NCI-H526 treated with DMSO at 0.1 percent for 48 hours (cell line): ENCODE data around the gene FYCO1.

ENCODE experiments used
- DNase-seq: peaks from one replicate; lab custom pipeline; 2025; lab: John Stamatoyannopoulos, UW

Gene FYCO1

GRCh38 chr3:45915518-45916231 lies 79.9 kb downstream of the FYCO1 start:
- DNase-seq, result no peak

GRCh38 chr3:45915059-45915439 lies 80.6 kb downstream of the FYCO1 start:
- DNase-seq, result no peak

GRCh38 chr3:45914362-45915058 lies 81.1 kb downstream of the FYCO1 start:
- no peak for DNase-seq

- DNase-seq, result no peak
Observed at GRCh38 chr3:45912435-45912834, 83.2 kb downstream of the FYCO1 start.

- DNase-seq, result no peak
Observed at GRCh38 chr3:45911511-45912226, 84.0 kb downstream of the FYCO1 start.

GRCh38 chr3:45910892-45911291 lies 84.7 kb downstream of the FYCO1 start:
- no peak for DNase-seq

- no peak for DNase-seq
Observed at GRCh38 chr3:45909542-45909941, 86.1 kb downstream of the FYCO1 start.

- no peak for DNase-seq
Observed at GRCh38 chr3:45908761-45909160, 86.9 kb downstream of the FYCO1 start.

- DNase-seq, result no peak
Observed at GRCh38 chr3:45907769-45908705, 87.6 kb downstream of the FYCO1 start.

GRCh38 chr3:45906681-45907407 lies 88.8 kb downstream of the FYCO1 start:
- DNase-seq, result no peak

GRCh38 chr3:45905755-45906154 lies 89.9 kb downstream of the FYCO1 start:
- DNase-seq, result no peak

- DNase-seq, result no peak
Observed at GRCh38 chr3:45904931-45905330, 90.7 kb downstream of the FYCO1 start.

GRCh38 chr3:45896956-45897355 lies 98.7 kb downstream of the FYCO1 start:
- DNase-seq, result no peak

GRCh38 chr3:45895686-45896468 lies 99.7 kb downstream of the FYCO1 start:
- DNase-seq, result no peak

GRCh38 chr3:45894015-45894414 lies 101.6 kb downstream of the FYCO1 start:
- DNase-seq, result no peak

GRCh38 chr3:45892161-45892560 lies 103.5 kb downstream of the FYCO1 start:
- no peak for DNase-seq

- no peak for DNase-seq
Observed at GRCh38 chr3:45890405-45890804, 105.2 kb downstream of the FYCO1 start.

- DNase-seq, result no peak
Observed at GRCh38 chr3:45889337-45889736, 106.3 kb downstream of the FYCO1 start.

GRCh38 chr3:45887759-45888511 lies 107.7 kb downstream of the FYCO1 start:
- no peak for DNase-seq

- DNase-seq, result no peak
Observed at GRCh38 chr3:45887285-45887684, 108.3 kb downstream of the FYCO1 start.
